Fibroblast of lung (primary cell): ENCODE results near the gene SPON1.

Experiments
- CTCF ChIP-seq, 2 donors: IDR thresholded peaks in 1 of 2; conservative IDR thresholded peaks in 1 of 2; 1 replicate in 1 of 2; 2 replicates in 1 of 2; pipeline ENCODE4 v1.5.1; 2011 to 2012; ENCODE audit warnings: low read length in 2 of 2, control low read depth in 1 of 2, inconsistent platforms in 1 of 2, low read depth in 1 of 2, mild to moderate bottlenecking in 1 of 2
- EZH2 ChIP-seq: IDR thresholded peaks from 2 replicates; pipeline ENCODE4 v1.5.1; 2012; ENCODE audit warnings: low read length, control low read depth, mild to moderate bottlenecking; ENCODE audit errors: missing control alignments

GRCh38 chr11:14054116-14055107, 91.9 kb downstream of the SPON1 start:
- TF ChIP-seq CTCF (conservative IDR thresholded peaks at IDR 0.05 in 1 of 2, IDR thresholded peaks at IDR 0.05 in 1 of 2; ENCODE audit: low read depth in 1 of 2, low read length in 2 of 2) = no peak
- no peak for TF ChIP-seq EZH2
